GM23338 (cell line): ENCODE measurements around the gene NFIB. TPM values are rescaled to one million over a fixed set of nuclear protein-coding genes. Genes with fewer than 3 reads are reported as not detected.

Source experiments
- CREB1 ChIP-seq: fragments of 250-450 bp; sonication (Bioruptor Pico); IDR thresholded peaks from 2 replicates; pipeline ENCODE4 v1.5.0; 2020; ENCODE audit warnings: low read depth, mild to moderate bottlenecking, moderate library complexity
- EZH2phosphoT487 ChIP-seq: fragments of 200-600 bp; sonication (generic); IDR thresholded peaks from one replicate; pipeline ENCODE4 v1.8.1; 2018; ENCODE audit warnings: antibody characterized with exemption; ENCODE audit not compliant: unreplicated experiment
- JUNB ChIP-seq: IDR thresholded peaks from one replicate; pipeline ENCODE4 v1.6.1; 2016; ENCODE audit warnings: antibody characterized with exemption; ENCODE audit not compliant: unreplicated experiment
- ZNF462 ChIP-seq: fragments of 250-450 bp; sonication (Bioruptor Pico); IDR thresholded peaks from 2 replicates; pipeline ENCODE4 v1.5.0; 2020; ENCODE audit warnings: mild to moderate bottlenecking, moderate library complexity
- polyA plus RNA-seq: library from polyadenylated mRNA; unstranded; fragments of >200 nt; fragmentation: Nextera tagmentation; extraction: Ambion mirVana; gene quantifications from 2 replicates; pipeline ENCODE4 v1.2.1, GENCODE V29; 2016
- total RNA-seq: library from RNA; depleted of rRNA; stranded (reverse); fragments of >200 nt; shearing (Covaris generic); gene quantifications from 2 replicates; pipeline ENCODE4 v1.2.3, GENCODE V29; 2014

NFIB gene
- total and polyA plus RNA-seq, 2 experiments from 2014 or later, result 3.9 to 4.7 TPM

- no peak for TF ChIP-seq ZNF462 (CRISPR knock-in tag)
- no peak for TF ChIP-seq EZH2phosphoT487
- TF ChIP-seq JUNB, result no peak
- TF ChIP-seq CREB1, result no peak
Observed at GRCh38 chr9:14033067-14033466, 280.9 kb downstream of the NFIB start (continued).
